ENCODE results near the gene PTP4A1.

DNA sequence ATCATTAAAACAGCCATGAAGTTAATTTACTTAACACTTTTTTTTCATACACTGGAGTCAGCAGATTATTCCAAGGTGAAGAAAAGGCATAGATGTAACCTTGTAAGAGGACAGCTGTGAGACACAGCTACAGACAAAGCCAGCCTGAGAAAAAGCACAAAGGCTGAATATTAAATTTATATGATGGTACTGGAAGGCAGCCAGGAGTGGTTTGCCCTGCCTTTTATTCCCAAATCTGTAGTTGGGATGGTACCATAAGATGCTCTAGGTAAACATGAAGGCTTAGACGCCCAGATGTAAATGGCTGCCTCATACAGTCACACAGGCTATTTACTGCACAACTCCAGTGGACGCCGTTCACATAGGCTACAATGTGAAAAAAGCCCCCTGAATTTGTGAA, 42.1 kb upstream of the PTP4A1 start:
- TF ChIP-seq, protein P1, sequence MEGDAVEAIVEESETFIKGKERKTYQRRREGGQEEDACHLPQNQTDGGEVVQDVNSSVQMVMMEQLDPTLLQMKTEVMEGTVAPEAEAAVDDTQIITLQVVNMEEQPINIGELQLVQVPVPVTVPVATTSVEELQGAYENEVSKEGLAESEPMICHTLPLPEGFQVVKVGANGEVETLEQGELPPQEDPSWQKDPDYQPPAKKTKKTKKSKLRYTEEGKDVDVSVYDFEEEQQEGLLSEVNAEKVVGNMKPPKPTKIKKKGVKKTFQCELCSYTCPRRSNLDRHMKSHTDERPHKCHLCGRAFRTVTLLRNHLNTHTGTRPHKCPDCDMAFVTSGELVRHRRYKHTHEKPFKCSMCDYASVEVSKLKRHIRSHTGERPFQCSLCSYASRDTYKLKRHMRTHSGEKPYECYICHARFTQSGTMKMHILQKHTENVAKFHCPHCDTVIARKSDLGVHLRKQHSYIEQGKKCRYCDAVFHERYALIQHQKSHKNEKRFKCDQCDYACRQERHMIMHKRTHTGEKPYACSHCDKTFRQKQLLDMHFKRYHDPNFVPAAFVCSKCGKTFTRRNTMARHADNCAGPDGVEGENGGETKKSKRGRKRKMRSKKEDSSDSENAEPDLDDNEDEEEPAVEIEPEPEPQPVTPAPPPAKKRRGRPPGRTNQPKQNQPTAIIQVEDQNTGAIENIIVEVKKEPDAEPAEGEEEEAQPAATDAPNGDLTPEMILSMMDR (conservative IDR thresholded peaks at IDR 0.05): no peak
- TF ChIP-seq ZFX (IDR thresholded peaks at IDR 0.05): no peak
